ENCODE data around the gene PRAMEF18.
"Not testable (repeated sequence)": the region's sequence is repeated elsewhere in the genome, so short reads cannot be mapped to it uniquely, and the experiment has no call there.

Gene PRAMEF18

GRCh38 chr1:13201309-13201708 is 24.6 kb downstream of the PRAMEF18 start, which contains the start of gene PRAMEF13:
TSS of gene PRAMEF13 (minus strand) at chr1:13201409. CDS start at chr1:13199589, 1,820 bp downstream.
- not testable (repeated sequence) for DNase-seq

All from stimulated activated CD4-positive, alpha-beta T cell treated with anti-CD3 and anti-CD28 coated beads, Interleukin-1b, Interleukin-23, amount 100 ng/mL, for 48 hours (primary cell).